Spleen (tissue), 7 donors: ENCODE measurements around the gene MCM10.

ENCODE experiments used
- POLR2AphosphoS5 ChIP-seq, 3 donors: sonication (generic); formaldehyde crosslinking; IDR thresholded peaks; one replicate each; pipeline ENCODE4 v1.5.1; 2017; ENCODE audit warnings: antibody characterized with exemption in 3 of 3
- TF ChIP-seq, protein P1 (sequence below), 11 experiments: fragments of 200-600 bp in 7 of 11; fragments of 450-650 bp in 4 of 11; sonication (generic) in 4 of 11; IDR thresholded peaks in 8 of 11; conservative IDR thresholded peaks in 3 of 11; 1 replicate in 7 of 11; 2 replicates in 4 of 11; pipeline versions ENCODE4 v1.4.0 to v1.8.0; 2016 to 2021; ENCODE audit warnings: antibody characterized with exemption in 11 of 11, inconsistent platforms in 4 of 11, mild to moderate bottlenecking in 1 of 11
- donor health status: DM: no; HTN: no; CAD: no; lungs with moderate emphysema.
- donor health status: DM: no; HTN: no; CAD: no.
- donor health status: DM: no; HTN: no; CAD: no.

DNA sequence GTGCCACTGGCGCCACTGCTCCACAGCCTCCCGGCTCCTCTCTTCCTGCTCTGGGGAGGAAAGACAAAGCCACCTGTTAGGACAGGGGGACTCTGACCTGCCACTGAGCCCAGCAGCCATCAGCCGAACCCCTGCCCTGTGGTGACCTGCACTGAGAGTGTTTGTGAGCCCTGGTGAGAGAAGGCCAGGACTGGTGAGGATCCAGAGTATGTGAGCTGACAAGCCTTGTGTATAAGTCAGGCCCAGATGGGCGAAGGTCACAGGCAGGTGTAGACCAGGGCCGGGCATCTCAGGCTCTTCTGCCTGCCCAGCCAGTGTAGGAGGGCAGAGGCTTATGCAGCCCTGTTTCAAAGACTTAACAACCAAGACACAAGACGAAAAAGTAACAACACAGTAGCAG lies 60.8 kb downstream of the MCM10 start:
- TF ChIP-seq, protein P1, sequence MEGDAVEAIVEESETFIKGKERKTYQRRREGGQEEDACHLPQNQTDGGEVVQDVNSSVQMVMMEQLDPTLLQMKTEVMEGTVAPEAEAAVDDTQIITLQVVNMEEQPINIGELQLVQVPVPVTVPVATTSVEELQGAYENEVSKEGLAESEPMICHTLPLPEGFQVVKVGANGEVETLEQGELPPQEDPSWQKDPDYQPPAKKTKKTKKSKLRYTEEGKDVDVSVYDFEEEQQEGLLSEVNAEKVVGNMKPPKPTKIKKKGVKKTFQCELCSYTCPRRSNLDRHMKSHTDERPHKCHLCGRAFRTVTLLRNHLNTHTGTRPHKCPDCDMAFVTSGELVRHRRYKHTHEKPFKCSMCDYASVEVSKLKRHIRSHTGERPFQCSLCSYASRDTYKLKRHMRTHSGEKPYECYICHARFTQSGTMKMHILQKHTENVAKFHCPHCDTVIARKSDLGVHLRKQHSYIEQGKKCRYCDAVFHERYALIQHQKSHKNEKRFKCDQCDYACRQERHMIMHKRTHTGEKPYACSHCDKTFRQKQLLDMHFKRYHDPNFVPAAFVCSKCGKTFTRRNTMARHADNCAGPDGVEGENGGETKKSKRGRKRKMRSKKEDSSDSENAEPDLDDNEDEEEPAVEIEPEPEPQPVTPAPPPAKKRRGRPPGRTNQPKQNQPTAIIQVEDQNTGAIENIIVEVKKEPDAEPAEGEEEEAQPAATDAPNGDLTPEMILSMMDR (IDR thresholded peaks at IDR 0.05 in 8 of 11, conservative IDR thresholded peaks at IDR 0.05 in 3 of 11) = no peak
- no peak for TF ChIP-seq POLR2AphosphoS5 (IDR thresholded peaks at IDR 0.05)
